Left lung (tissue), 10 donors: Measurements from ENCODE around the gene SAT2. TPM values are rescaled to one million over a fixed set of nuclear protein-coding genes. Genes with fewer than 3 reads are reported as not detected.

Experiments
- ATAC-seq: fragments of 200-7000 bp; cut with Tn5 transposase; one replicate; pipeline ENCODE4 v1.9.1; 2020; ENCODE audit warnings: moderate library complexity
- DNase-seq, 4 donors: peaks; one replicate each; pipeline ENCODE4 v3.0.0-alpha.2; 2013 to 2020
- H3K27ac ChIP-seq, 2 donors: fragments of 200-600 bp; sonication (generic) in 1 of 2; one replicate each; pipeline versions ENCODE4 v1.5.0 to v1.8.0; 2020 to 2021
- H3K27me3 ChIP-seq, 2 donors: fragments of 200-600 bp; sonication (generic) in 1 of 2; one replicate each; pipeline versions ENCODE4 v1.5.0 to v1.8.0; 2020 to 2021
- H3K36me3 ChIP-seq, 2 donors: fragments of 200-600 bp; sonication (generic) in 1 of 2; one replicate each; pipeline versions ENCODE4 v1.5.0 to v1.8.0; 2020 to 2021
- H3K4me1 ChIP-seq, 2 donors: fragments of 200-600 bp; one replicate each; pipeline ENCODE4 v1.8.0; 2021
- H3K4me3 ChIP-seq, 2 donors: fragments of 200-600 bp; sonication (generic) in 1 of 2; one replicate each; pipeline versions ENCODE4 v1.5.0 to v1.8.0; 2020 to 2021; ENCODE audit warnings: mild to moderate bottlenecking in 1 of 2
- H3K9me3 ChIP-seq, 2 donors: fragments of 200-600 bp; sonication (generic) in 1 of 2; one replicate each; pipeline versions ENCODE4 v1.5.0 to v1.8.0; 2020 to 2021
- CTCF ChIP-seq, 2 donors: fragments of 200-600 bp; sonication (generic) in 1 of 2; IDR thresholded peaks; one replicate each; pipeline versions ENCODE4 v1.5.0 to v1.8.0; 2021; ENCODE audit warnings: antibody characterized with exemption in 2 of 2
- intact Hi-C, 2 donors: fragments of 100-400 bp; cut with DNase I; formaldehyde crosslinking; loops; one replicate each; pipeline versions ENCODE4 v1.11.2 to v1.14.2; 2022
- polyA plus RNA-seq, 6 donors: library from polyadenylated mRNA; unstranded; fragments of 120-200 nt; gene quantifications; one replicate each; pipeline ENCODE4 v1.2.1, GENCODE V29; 2013; ENCODE audit not compliant: insufficient read length in 6 of 6
- total RNA-seq, 2 donors: library from RNA; stranded (reverse); fragmentation: NEBNext Ultra II Directional; extraction: Animal tissue kit (Norgen Biotek cat#: 25700); gene quantifications; one replicate each; pipeline ENCODE4 v1.2.1, GENCODE V29; 2021
- donor health status: DM: no; HTN: yes; CAD: no.
- donor health status: DM: no; HTN: no; CAD: no.

The SAT2 gene
- total and polyA plus RNA-seq, 8 donors: 59.8 to 95.9 (median 83.8) TPM

- intact Hi-C loops: no loop called here
- ATAC-seq: peak; percentile 87
- H3K4me1 ChIP-seq: peaks cover 10 to 39% of the 10 kb centered on the region in 2 donors
- H3K4me3 ChIP-seq: no peak overlapping the region
- peaks cover 0 to 77% of the 10 kb centered on the region in 2 donors for H3K36me3 ChIP-seq
- no peak overlapping the region for H3K27ac ChIP-seq
- no peaks in the 10 kb centered on the region for H3K27me3 ChIP-seq
- peak; percentile 76 to 90 for TF ChIP-seq CTCF (IDR thresholded peaks at IDR 0.05)
- peak; percentile 72 to 95 (median 86) for DNase-seq
- H3K9me3 ChIP-seq: no peaks in the 10 kb centered on the region
Observed at GRCh38 chr17:7589204-7589868, 38.3 kb downstream of the SAT2 start.

DNA sequence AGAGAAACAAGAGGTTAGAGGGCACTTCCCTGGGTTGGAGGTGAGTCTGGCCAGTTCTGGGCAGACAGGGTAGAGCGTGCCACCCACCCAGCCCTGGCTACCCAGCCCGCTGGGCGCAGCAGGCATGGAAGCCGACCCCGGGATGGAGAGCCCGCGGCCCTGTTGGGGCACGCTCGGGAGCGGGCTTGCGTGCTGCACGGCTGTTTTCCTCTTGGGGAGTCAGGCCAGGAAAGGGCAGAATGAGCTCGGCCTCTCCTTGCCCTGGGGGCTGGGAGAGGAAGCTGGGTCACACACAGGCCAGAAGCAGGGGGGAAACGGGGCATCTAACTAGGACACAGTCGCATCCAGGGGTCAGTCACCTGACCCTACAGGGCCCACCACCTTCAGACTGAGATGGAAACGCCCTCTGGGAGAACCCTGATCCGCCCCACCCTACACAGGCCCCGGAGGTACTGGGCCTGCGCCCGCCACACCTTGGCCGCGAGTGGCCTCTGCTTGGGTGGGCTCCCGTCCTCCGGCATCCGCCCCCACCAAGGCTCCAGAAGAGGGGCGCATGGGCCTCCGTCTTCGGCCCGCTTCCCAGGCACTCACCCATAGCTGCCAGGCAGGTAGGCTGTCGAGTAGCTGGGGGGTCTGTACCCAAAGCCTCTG is 38.9 kb downstream of the SAT2 start:
- TF ChIP-seq CTCF (IDR thresholded peaks at IDR 0.05): no peak
- intact Hi-C loops: no loop called here
- no peak overlapping the region for H3K27ac ChIP-seq
- H3K4me1 ChIP-seq: peaks cover 10 to 41% of the 10 kb centered on the region in 2 donors
- H3K27me3 ChIP-seq: no peaks in the 10 kb centered on the region
- DNase-seq (no peak), ATAC-seq (no peak)
- no peaks in the 10 kb centered on the region for H3K9me3 ChIP-seq
- H3K36me3 ChIP-seq: peaks cover 0 to 71% of the 10 kb centered on the region in 2 donors
- no peak overlapping the region for H3K4me3 ChIP-seq

- no peak for TF ChIP-seq CTCF (IDR thresholded peaks at IDR 0.05)
- no peak for ATAC-seq
- intact Hi-C loops: no loop called here
- no peak for DNase-seq
- Histone ChIP-seq H3K4me3 (no peak overlapping the region), H3K27me3 (no peaks in the 10 kb centered on the region), H3K9me3 (no peaks in the 10 kb centered on the region), H3K27ac (peak overlapping the region; percentile 24 to 26), H3K4me1 (peaks cover 18 to 50% of the 10 kb centered on the region in 2 donors), H3K36me3 (peaks cover 0 to 60% of the 10 kb centered on the region in 2 donors)
Observed at GRCh38 chr17:7587420-7588151, 40.0 kb downstream of the SAT2 start.

- Histone ChIP-seq H3K4me3 (no peak overlapping the region), H3K4me1 (peaks cover 25 to 57% of the 10 kb centered on the region in 2 donors), H3K36me3 (peaks cover 0 to 52% of the 10 kb centered on the region in 2 donors), H3K27me3 (no peaks in the 10 kb centered on the region), H3K9me3 (no peaks in the 10 kb centered on the region), H3K27ac (peak overlapping the region; percentile 8 to 24)
- no peak for TF ChIP-seq CTCF (IDR thresholded peaks at IDR 0.05)
- ATAC-seq: no peak
- intact Hi-C loops: no loop called here
- DNase-seq: no peak
Observed at GRCh38 chr17:7586673-7587419, 40.8 kb downstream of the SAT2 start.
